Neural cell (in vitro differentiated cells): ENCODE results near the gene KRT37. TPM values are rescaled to one million over a fixed set of nuclear protein-coding genes. Genes with fewer than 3 reads are reported as not detected.

Source experiments
- H2AFZ ChIP-seq: fragments of 200-600, 300-800 bp; sonication (generic), shearing (Covaris generic); 2 replicates; pipeline ENCODE4 v1.6.0; 2014; ENCODE audit warnings: low read depth, mild to moderate bottlenecking, antibody characterized with exemption, low read length, moderate library complexity
- H3F3A ChIP-seq: fragments of 200-600 bp; shearing (Covaris generic); 2 replicates; pipeline ENCODE4 v1.6.1; 2016; ENCODE audit warnings: mild to moderate bottlenecking, moderate library complexity, mixed read lengths, antibody characterized with exemption, low read length; ENCODE audit not compliant: insufficient read depth, poor library complexity, severe bottlenecking
- H3K27ac ChIP-seq: fragments of 200-600, 300-800 bp; sonication (generic), shearing (Covaris generic); 2 replicates; pipeline ENCODE4 v1.5.1; 2014; ENCODE audit warnings: mild to moderate bottlenecking, low read length, moderate library complexity
- H3K27me3 ChIP-seq: fragments of 300-800, 200-600 bp; sonication (generic), shearing (Covaris generic); 2 replicates; pipeline ENCODE4 v1.6.0; 2014; ENCODE audit warnings: mild to moderate bottlenecking, low read depth, low read length, moderate library complexity; ENCODE audit not compliant: insufficient read depth
- H3K36me3 ChIP-seq: fragments of 300-800, 200-600 bp; sonication (generic), shearing (Covaris generic); 2 replicates; pipeline ENCODE4 v1.5.1; 2014; ENCODE audit warnings: mild to moderate bottlenecking, antibody characterized with exemption, low read length, moderate library complexity; ENCODE audit not compliant: insufficient read depth
- H3K4me2 ChIP-seq: fragments of 300-800, 200-600 bp; sonication (generic), shearing (Covaris generic); 2 replicates; pipeline ENCODE4 v1.6.0; 2014; ENCODE audit warnings: mild to moderate bottlenecking, low read length
- H3K4me3 ChIP-seq: fragments of 300-800, 200-600 bp; sonication (generic), shearing (Covaris generic); 2 replicates; pipeline ENCODE4 v1.5.1; 2014; ENCODE audit warnings: mild to moderate bottlenecking, low read length, moderate library complexity
- H3K79me2 ChIP-seq: fragments of 200-600 bp; shearing (Covaris generic); replicated peaks from 2 replicates; pipeline ENCODE4 v1.6.0; 2014; ENCODE audit warnings: mild to moderate bottlenecking, low read length, moderate library complexity; ENCODE audit not compliant: insufficient read depth
- H3K9ac ChIP-seq: fragments of 300-800, 200-600 bp; sonication (generic), shearing (Covaris generic); 2 replicates; pipeline ENCODE4 v1.6.1; 2016; ENCODE audit warnings: mild to moderate bottlenecking, low read length, mixed read lengths
- H3K9me2 ChIP-seq: fragments of 200-600 bp; shearing (Covaris generic); 2 replicates; pipeline ENCODE4 v1.6.1; 2016; ENCODE audit warnings: mild to moderate bottlenecking, low read length, mixed read lengths; ENCODE audit not compliant: insufficient read depth
- H3K9me3 ChIP-seq: fragments of 200-600, 300-800 bp; sonication (generic), shearing (Covaris generic); 2 replicates; pipeline ENCODE4 v1.6.1; 2016; ENCODE audit warnings: mild to moderate bottlenecking, mixed run types, low read length, moderate library complexity, mixed read lengths
- H4K20me1 ChIP-seq: fragments of 200-600 bp; shearing (Covaris generic); 2 replicates; pipeline ENCODE4 v1.6.1; 2016; ENCODE audit warnings: mild to moderate bottlenecking, mixed run types; ENCODE audit not compliant: insufficient read depth
- EP300 ChIP-seq: fragments of 450-650 bp; conservative IDR thresholded peaks from 2 replicates; pipeline ENCODE4 v1.6.1; 2014; ENCODE audit warnings: antibody characterized with exemption, mild to moderate bottlenecking, moderate library complexity; ENCODE audit not compliant: poor library complexity, severe bottlenecking
- EZH2 ChIP-seq: fragments of 200-600, 300-800 bp; shearing (Covaris generic), sonication (generic); IDR thresholded peaks from 2 replicates; pipeline ENCODE4 v1.6.1; 2014; ENCODE audit warnings: antibody characterized with exemption, low read length, borderline replicate concordance, mild to moderate bottlenecking; ENCODE audit not compliant: insufficient read depth, poor library complexity, severe bottlenecking
- MXI1 ChIP-seq: fragments of 450-650 bp; conservative IDR thresholded peaks from 2 replicates; pipeline ENCODE4 v1.6.1; 2014; ENCODE audit warnings: antibody characterized with exemption, mild to moderate bottlenecking; ENCODE audit not compliant: poor library complexity, severe bottlenecking
- POLR2AphosphoS5 ChIP-seq: IDR thresholded peaks from 2 replicates; pipeline ENCODE4 v1.6.1; 2012
- RAD21 ChIP-seq: fragments of 450-650 bp; conservative IDR thresholded peaks from 2 replicates; pipeline ENCODE4 v1.6.1; 2014; ENCODE audit warnings: antibody characterized with exemption, mild to moderate bottlenecking, moderate library complexity
- SMC3 ChIP-seq: fragments of 450-650 bp; conservative IDR thresholded peaks from 2 replicates; pipeline ENCODE4 v1.6.1; 2014; ENCODE audit warnings: antibody characterized with exemption, mild to moderate bottlenecking, moderate library complexity; ENCODE audit not compliant: poor library complexity
- TAF1 ChIP-seq: IDR thresholded peaks from 2 replicates; pipeline ENCODE4 v1.6.1; 2012; ENCODE audit warnings: low read depth
- polyA plus RNA-seq: library from polyadenylated mRNA; depleted of rRNA; stranded (reverse); fragments of >200 nt; gene quantifications from 2 replicates; pipeline ENCODE4 v1.2.3, GENCODE V29; 2014
- TF ChIP-seq, protein P1 (sequence below): fragments of 450-650 bp; IDR thresholded peaks from 2 replicates; pipeline ENCODE4 v1.5.1; 2014; ENCODE audit warnings: antibody characterized with exemption, mild to moderate bottlenecking, moderate library complexity; ENCODE audit not compliant: poor library complexity, severe bottlenecking
- TF ChIP-seq, protein P2 (sequence below): IDR thresholded peaks from 2 replicates; pipeline ENCODE4 v1.6.1; 2012; ENCODE audit warnings: borderline replicate concordance

KRT37 gene
- polyA plus RNA-seq, 1 donor from 2014 or later, result not detected

DNA sequence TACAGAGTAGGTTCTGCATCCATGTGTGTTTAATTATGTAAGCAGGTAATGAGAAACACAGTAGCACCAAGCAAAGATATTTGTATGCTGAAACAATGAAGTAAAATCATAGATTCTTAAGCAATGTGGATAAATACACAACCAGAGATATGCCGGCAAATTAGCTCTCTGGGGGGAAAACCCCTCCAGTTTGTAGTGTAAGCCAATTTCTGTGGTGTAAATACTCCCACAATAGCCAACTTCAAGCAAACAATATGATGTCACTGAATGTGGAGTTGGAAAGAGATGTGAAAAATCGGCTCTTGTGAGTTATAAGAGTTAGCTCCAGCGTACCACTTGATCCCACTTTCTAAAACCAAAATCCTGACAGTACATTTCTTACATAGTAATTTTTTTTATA, 20.3 kb upstream of the KRT37 start:
- H3K4me3 ChIP-seq, result no peak overlapping the region
- no peaks in the 10 kb centered on the region for H3K36me3 ChIP-seq
- TF ChIP-seq EZH2, result no peak
- no peak overlapping the region for H2AFZ ChIP-seq
- H3K9me2 ChIP-seq, result no peaks in the 10 kb centered on the region
- H3K79me2 ChIP-seq, result no peaks in the 10 kb centered on the region
- no peak overlapping the region for H3K9ac ChIP-seq
- no peaks in the 10 kb centered on the region for H3K27me3 ChIP-seq
- no peaks in the 10 kb centered on the region for H3K9me3 ChIP-seq
- H3K4me2 ChIP-seq, result no peak overlapping the region
- no peaks in the 10 kb centered on the region for H3F3A ChIP-seq
- H4K20me1 ChIP-seq, result no peaks in the 10 kb centered on the region
- H3K27ac ChIP-seq, result no peak overlapping the region

DNA sequence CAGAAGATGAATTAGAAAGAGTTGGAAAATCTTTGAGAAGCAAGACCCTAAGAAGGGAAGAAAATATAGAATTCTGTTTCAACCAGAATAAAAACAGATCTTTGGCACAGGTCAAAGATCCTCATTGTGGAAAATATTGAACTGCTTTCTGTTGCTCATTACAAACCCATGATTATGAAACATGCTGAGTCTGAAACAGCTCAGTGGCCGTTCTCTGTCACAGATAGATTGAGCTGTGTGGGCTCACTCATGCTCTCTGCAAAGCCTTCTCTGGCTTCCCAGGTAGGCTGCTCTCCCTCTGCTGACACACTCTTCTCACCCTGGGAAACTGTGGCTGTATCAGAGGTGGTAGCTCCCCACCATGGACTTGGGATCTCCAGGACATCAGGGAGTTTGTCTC, 19.8 kb upstream of the KRT37 start:
- no peak overlapping the region for H2AFZ ChIP-seq

More for the DNA sequence above, 19.8 kb upstream of the KRT37 start:
- H3K4me3 ChIP-seq, result no peak overlapping the region
- H3F3A ChIP-seq, result no peaks in the 10 kb centered on the region
- H3K9me2 ChIP-seq, result no peaks in the 10 kb centered on the region
- H3K79me2 ChIP-seq, result no peaks in the 10 kb centered on the region
- no peaks in the 10 kb centered on the region for H4K20me1 ChIP-seq
- H3K27me3 ChIP-seq, result no peaks in the 10 kb centered on the region
- H3K27ac ChIP-seq, result no peak overlapping the region
- no peaks in the 10 kb centered on the region for H3K9me3 ChIP-seq
- no peak overlapping the region for H3K9ac ChIP-seq
- H3K4me2 ChIP-seq, result no peak overlapping the region
- no peaks in the 10 kb centered on the region for H3K36me3 ChIP-seq
- TF ChIP-seq, protein P1, sequence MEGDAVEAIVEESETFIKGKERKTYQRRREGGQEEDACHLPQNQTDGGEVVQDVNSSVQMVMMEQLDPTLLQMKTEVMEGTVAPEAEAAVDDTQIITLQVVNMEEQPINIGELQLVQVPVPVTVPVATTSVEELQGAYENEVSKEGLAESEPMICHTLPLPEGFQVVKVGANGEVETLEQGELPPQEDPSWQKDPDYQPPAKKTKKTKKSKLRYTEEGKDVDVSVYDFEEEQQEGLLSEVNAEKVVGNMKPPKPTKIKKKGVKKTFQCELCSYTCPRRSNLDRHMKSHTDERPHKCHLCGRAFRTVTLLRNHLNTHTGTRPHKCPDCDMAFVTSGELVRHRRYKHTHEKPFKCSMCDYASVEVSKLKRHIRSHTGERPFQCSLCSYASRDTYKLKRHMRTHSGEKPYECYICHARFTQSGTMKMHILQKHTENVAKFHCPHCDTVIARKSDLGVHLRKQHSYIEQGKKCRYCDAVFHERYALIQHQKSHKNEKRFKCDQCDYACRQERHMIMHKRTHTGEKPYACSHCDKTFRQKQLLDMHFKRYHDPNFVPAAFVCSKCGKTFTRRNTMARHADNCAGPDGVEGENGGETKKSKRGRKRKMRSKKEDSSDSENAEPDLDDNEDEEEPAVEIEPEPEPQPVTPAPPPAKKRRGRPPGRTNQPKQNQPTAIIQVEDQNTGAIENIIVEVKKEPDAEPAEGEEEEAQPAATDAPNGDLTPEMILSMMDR, result no peak
- TF ChIP-seq, protein P2, sequence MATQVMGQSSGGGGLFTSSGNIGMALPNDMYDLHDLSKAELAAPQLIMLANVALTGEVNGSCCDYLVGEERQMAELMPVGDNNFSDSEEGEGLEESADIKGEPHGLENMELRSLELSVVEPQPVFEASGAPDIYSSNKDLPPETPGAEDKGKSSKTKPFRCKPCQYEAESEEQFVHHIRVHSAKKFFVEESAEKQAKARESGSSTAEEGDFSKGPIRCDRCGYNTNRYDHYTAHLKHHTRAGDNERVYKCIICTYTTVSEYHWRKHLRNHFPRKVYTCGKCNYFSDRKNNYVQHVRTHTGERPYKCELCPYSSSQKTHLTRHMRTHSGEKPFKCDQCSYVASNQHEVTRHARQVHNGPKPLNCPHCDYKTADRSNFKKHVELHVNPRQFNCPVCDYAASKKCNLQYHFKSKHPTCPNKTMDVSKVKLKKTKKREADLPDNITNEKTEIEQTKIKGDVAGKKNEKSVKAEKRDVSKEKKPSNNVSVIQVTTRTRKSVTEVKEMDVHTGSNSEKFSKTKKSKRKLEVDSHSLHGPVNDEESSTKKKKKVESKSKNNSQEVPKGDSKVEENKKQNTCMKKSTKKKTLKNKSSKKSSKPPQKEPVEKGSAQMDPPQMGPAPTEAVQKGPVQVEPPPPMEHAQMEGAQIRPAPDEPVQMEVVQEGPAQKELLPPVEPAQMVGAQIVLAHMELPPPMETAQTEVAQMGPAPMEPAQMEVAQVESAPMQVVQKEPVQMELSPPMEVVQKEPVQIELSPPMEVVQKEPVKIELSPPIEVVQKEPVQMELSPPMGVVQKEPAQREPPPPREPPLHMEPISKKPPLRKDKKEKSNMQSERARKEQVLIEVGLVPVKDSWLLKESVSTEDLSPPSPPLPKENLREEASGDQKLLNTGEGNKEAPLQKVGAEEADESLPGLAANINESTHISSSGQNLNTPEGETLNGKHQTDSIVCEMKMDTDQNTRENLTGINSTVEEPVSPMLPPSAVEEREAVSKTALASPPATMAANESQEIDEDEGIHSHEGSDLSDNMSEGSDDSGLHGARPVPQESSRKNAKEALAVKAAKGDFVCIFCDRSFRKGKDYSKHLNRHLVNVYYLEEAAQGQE, result no peak
- TF ChIP-seq RAD21 (no peak), EP300 (no peak), TAF1 (no peak), POLR2AphosphoS5 (no peak), SMC3 (no peak), MXI1 (no peak), EZH2 (no peak)
